GM18861 (cell line): ENCODE data around the gene CCL4L2.
"Not testable (repeated sequence)": the region's sequence is repeated elsewhere in the genome, so short reads cannot be mapped to it uniquely, and the experiment has no call there.

Experiments
- ATAC-seq: cut with Tn5 transposase; IDR thresholded peaks from one replicate; pipeline ENCODE4 v1.9.1; 2021; ENCODE audit not compliant: unreplicated experiment

CCL4L2 gene

DNA sequence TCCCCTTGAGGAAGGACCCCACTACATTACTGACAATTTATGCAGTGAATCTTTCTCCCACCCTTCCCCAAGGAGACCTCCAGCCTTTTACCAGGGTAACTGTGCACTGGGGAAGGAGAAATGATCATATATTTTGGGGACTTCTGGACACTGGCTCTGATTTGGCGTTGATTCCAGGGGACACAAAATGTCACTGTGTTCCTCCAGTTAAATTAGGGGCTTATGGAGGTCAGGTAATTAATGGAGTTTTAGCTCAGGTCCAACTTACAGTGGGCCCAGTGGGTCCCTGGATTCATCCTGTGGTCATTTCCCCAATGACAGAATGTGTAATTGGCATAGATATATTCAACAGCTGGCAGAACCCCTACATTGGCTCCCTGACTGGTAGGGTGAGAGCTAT, 8.7 kb downstream of the CCL4L2 start:
- not testable (repeated sequence) for ATAC-seq

DNA sequence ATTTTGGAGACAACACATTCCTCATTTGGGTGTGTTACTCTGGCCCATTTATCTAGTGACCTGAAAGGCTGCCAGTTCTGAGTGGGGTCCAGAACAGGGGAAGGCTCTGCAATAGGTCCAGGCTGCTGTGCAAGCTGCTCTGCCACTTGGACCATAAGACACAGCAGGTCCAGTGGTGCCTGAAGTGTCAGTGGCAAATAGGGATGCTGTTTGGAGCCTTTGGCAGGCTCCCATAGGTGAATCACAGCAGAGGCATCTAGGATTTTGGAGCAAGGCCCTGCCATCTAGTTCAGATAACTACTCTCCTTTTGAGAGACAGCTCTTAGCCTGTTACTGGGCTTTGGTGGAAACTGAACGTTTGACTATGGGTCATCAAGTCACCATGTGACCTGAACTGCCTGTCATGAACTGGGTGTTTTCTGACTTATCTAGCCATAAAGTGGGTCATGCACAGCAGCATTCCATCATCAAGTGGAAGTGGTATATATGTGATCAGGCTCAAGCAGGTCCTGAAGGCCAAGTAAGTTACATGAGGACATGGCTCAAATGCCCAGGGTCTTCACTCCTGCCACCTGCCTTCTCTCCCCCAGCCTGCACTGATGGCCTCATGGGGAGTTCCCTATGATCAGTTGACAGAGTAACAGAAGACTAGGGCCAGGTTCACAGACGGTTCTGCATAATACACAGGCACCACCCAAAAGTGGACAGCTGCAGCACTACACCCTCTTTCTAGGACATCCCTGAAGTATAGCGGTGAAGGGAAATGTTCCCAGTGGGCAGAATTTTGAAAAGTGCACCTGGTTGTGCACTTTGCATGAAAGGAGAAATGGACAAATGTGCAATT, 10.1 kb downstream of the CCL4L2 start:
- ATAC-seq: not testable (repeated sequence)

DNA sequence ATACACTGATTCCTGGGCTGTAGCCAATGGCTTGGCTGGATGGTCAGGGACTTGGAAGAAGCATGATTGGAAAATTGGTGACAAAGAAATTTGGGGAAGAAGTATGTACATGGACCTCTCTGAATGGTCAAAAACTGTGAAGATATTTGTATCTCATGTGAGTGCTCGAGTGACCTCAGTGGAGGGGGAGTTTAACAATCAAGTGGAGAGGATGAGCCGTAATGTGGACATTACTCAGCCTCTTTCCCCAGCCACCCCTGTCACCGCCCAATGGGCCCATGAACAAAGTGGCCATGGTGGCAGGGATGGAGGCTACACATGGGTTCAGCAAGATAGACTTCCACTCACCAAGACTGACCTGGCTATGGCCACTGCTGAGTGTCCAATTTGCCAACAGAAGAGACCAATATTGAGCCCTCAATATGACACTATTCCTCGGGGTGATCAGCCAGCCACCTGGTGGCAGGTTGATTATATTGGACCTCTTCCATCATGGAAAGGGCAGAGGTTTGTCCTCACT, 10.8 kb downstream of the CCL4L2 start:
- not testable (repeated sequence) for ATAC-seq

DNA sequence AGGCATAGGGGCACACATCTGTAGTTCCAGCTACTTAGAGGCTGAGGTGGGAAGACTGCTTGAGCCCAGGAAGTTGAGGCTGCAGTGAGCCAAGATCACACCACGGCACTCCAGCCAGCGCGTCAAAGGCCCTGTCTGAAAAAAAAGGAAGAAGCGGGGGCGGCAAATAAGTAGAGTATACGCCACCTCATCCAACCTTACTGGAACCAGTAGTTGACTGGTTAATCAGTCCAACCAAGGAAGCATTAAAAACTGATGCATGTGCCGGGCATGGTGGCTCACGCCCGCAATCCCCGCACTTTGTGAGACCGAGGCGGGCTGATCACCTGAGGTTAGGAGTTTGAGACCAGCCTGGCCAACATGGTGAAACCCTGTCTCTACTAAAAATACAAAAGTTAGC, 12.1 kb downstream of the CCL4L2 start:
- not testable (repeated sequence) for ATAC-seq

DNA sequence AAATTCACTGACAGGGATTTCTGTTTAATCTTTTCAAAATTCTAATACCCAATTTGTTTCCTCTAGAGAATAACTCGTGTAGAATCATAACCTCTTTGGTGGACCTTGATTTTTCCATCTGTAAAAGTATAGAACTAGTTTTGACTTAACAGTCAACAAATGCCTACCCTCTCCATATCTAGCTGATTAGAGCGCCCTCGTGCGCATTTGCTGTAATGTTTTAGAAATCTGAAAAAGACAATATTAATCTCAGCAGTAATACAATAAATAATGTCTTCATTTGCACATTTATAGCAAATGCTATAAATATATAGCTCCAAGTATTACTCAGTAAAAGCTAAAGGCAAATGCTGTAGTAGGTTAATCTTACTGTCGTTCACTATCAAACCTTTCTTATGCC, 18.8 kb downstream of the CCL4L2 start:
- ATAC-seq: not testable (repeated sequence)

DNA sequence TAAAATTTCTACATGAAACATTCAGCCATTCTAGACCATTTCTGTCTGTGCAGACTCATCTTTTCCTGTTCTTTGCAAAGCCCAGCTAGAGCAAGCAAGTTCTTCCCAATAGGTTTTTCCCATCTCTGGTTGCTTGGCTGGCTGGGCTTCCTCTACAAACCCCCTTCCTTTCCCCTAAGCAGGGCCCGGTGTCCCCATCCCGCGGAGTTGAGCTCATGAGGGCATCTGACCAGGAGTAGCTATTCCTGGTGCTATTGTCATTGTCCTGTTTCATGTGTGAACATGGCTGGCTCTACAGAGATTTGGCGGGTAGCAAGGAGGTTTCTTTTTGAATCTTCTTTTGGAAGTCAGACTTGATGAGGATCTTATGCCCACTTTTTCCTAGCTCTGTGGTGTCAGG, 31.2 kb downstream of the CCL4L2 start:
- not testable (repeated sequence) for ATAC-seq
